ENCODE measurements around the gene PLCD3.

Gene PLCD3

DNA sequence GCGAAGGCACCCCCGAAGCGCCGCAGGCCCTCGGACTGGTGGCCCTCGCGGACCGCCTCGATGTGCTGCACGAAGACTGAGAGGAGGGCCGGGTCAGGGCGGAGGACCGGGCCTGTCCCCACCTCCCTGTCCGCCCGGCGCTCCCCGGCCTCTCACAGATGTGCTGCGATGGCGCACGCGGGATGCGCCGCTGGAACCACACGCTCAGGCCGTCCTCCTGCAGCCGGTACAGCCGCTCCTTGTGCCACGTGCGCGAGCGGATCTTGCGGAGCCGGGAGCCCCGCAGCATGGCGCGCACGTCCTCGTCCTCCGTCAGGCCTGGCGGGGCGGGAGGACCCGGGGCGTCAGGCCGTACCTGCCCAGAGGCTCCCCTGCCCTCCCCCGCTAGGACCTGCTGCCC is 11.3 kb downstream of the PLCD3 start:
- no peak for DNase-seq (ENCODE audit: extremely low spot score)
- POLR2A ChIA-PET = no interaction called here
- TF ChIP-seq CTCF (IDR thresholded peaks at IDR 0.05; ENCODE audit: control extremely low read depth, extremely low read depth, low read depth, missing control alignments) = no peak
- CTCF ChIA-PET = interaction anchor here (1.3 to 4.0 kb wide), 2 partner anchors 14 to 23 kb away, joined by 7 to 30 read pairs; partner anchors contain the start of gene ACBD4

GRCh38 chr17:45120558-45120957 is 11.8 kb downstream of the PLCD3 start:
- no peak for TF ChIP-seq CTCF (IDR thresholded peaks at IDR 0.05; ENCODE audit: control extremely low read depth, extremely low read depth, low read depth, missing control alignments)
- ChIA-PET CTCF (interaction anchor here (1.3 to 4.0 kb wide), 2 partner anchors 15 to 23 kb away, joined by 7 to 30 read pairs; partner anchors contain the start of gene ACBD4), POLR2A (interaction anchor here (0.5 to 1.1 kb wide), 2 partner anchors 30 to 34 kb away, joined by 3 to 4 read pairs; no protein-coding TSS in a partner anchor)
- DNase-seq (ENCODE audit: extremely low spot score) = no peak

DNA sequence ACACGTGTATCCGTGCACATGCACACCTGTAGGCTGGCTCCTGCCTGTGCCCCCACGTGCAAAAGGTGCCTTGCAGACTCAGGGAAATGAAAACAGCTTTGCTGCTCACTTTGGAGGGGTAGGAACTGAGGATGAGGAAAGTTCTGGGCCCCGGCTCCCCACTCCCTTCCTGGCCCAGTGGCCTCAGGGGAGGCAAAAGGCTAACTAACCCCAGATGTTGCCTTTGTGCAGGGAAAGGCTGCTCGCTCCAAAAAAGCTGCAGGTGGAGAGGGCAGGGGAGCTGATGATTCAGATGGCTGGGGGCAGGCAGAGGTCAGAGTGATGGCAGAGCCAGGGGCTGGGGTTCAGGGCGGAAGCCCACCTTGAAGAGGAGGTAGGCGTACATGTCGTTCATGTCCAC is 12.4 kb downstream of the PLCD3 start:
- ChIA-PET POLR2A (interaction anchor here (0.5 to 1.1 kb wide), 2 partner anchors 30 to 35 kb away, joined by 3 to 4 read pairs; no protein-coding TSS in a partner anchor), CTCF (interaction anchor here (1.3 to 4.0 kb wide), 3 partner anchors 15 to 78 kb away, joined by 7 to 30 read pairs (median 10); partner anchors contain the start of gene ACBD4)
- DNase-seq (ENCODE audit: extremely low spot score) = no peak
- TF ChIP-seq CTCF (IDR thresholded peaks at IDR 0.05; ENCODE audit: control extremely low read depth, extremely low read depth, low read depth, missing control alignments) = no peak

GRCh38 chr17:45118691-45119090 is 13.6 kb downstream of the PLCD3 start:
- no peak for DNase-seq (ENCODE audit: extremely low spot score)
- CTCF ChIA-PET = interaction anchor here (0.7 to 4.2 kb wide), 6 partner anchors 9 to 199 kb away, joined by 3 to 30 read pairs (median 8); partner anchors contain the start of gene ACBD4
- POLR2A ChIA-PET = no interaction called here
- TF ChIP-seq CTCF (IDR thresholded peaks at IDR 0.05; ENCODE audit: control extremely low read depth, extremely low read depth, low read depth, missing control alignments) = no peak

GRCh38 chr17:45117848-45118646 is 14.3 kb downstream of the PLCD3 start:
- ChIA-PET CTCF (interaction anchor here (1.1 to 4.2 kb wide), 5 partner anchors 13 to 198 kb away, joined by 4 to 30 read pairs (median 10); partner anchors contain the start of gene ACBD4), POLR2A (no interaction called here)
- DNase-seq (ENCODE audit: extremely low spot score) = no peak
- no peak for TF ChIP-seq CTCF (IDR thresholded peaks at IDR 0.05; ENCODE audit: control extremely low read depth, extremely low read depth, low read depth, missing control alignments)

GRCh38 chr17:45117334-45117733 is 15.0 kb downstream of the PLCD3 start:
- POLR2A ChIA-PET = no interaction called here
- DNase-seq (ENCODE audit: extremely low spot score) = no peak
- CTCF ChIA-PET = interaction anchor here (3.0 to 4.2 kb wide), 3 partner anchors 18 to 80 kb away, joined by 10 to 30 read pairs (median 21); partner anchors contain the start of gene ACBD4
- TF ChIP-seq CTCF (IDR thresholded peaks at IDR 0.05; ENCODE audit: control extremely low read depth, extremely low read depth, low read depth, missing control alignments) = no peak

Data from GM10248 (cell line).